Stimulated activated memory B cell treated with anti-CD40 and anti-IgM and Interleukin-4, amounts not matched to agents 10 μg/mL and 1 μg/mL and 100 μg/mL, for 72 hours (primary cell): Measurements from ENCODE around the gene ANKRD12.
A peak's percentile ranks its signal among the peaks of the same experiment; 100 is the strongest.

ENCODE experiments used
- ATAC-seq: fragments of 150-1000 bp; cut with Tn5 transposase; 2 replicates; pipeline ENCODE4 v1.10.0; 2021
- H3K27ac Mint-ChIP-seq: one replicate; pipeline ENCODE4 v1.8.0; 2022; ENCODE audit warnings: mild to moderate bottlenecking, mixed read lengths
- H3K27me3 Mint-ChIP-seq: one replicate; pipeline ENCODE4 v1.8.0; 2022; ENCODE audit warnings: mixed read lengths
- H3K36me3 Mint-ChIP-seq: one replicate; pipeline ENCODE4 v1.8.0; 2022; ENCODE audit warnings: mixed read lengths
- H3K4me1 Mint-ChIP-seq: one replicate; pipeline ENCODE4 v1.8.0; 2022; ENCODE audit warnings: mixed read lengths
- H3K4me3 Mint-ChIP-seq: one replicate; pipeline ENCODE4 v1.8.0; 2022; ENCODE audit warnings: mild to moderate bottlenecking, moderate library complexity, mixed read lengths
- H3K9me3 Mint-ChIP-seq: one replicate; pipeline ENCODE4 v1.8.0; 2022; ENCODE audit warnings: mixed read lengths

Gene ANKRD12

GRCh38 chr18:9101730-9102507 lies 34.7 kb upstream of the ANKRD12 start:
- Mint-ChIP-seq H3K4me1 (peaks cover 49% of the 10 kb centered on the region), H3K27me3 (no peaks in the 10 kb centered on the region), H3K36me3 (peaks cover 24% of the 10 kb centered on the region), H3K9me3 (no peaks in the 10 kb centered on the region), H3K4me3 (peak overlapping the region; percentile 87), H3K27ac (peak overlapping the region; percentile 92)
- ATAC-seq: peak; percentile 61

GRCh38 chr18:9102508-9103375 lies 33.8 kb upstream of the ANKRD12 start, which contains the start of gene NDUFV2:
Gene NDUFV2 (plus strand): TSS chr18:9102699. CDS start chr18:9102744, 45 bp downstream.
- H3K4me3 Mint-ChIP-seq: peak within 1 kb of the TSS; percentile 87
- H3K9me3 Mint-ChIP-seq: no peaks in the 10 kb centered on the region
- H3K4me1 Mint-ChIP-seq: peaks cover 52% of the 10 kb centered on the region
- H3K27me3 Mint-ChIP-seq: no peaks in the 10 kb centered on the region
- peaks cover 26% of the 10 kb centered on the region for H3K36me3 Mint-ChIP-seq
- peak within 1 kb of the TSS; percentile 92 for H3K27ac Mint-ChIP-seq
- peak; percentile 99 for ATAC-seq

GRCh38 chr18:9103376-9103873 lies 33.2 kb upstream of the ANKRD12 start:
- Mint-ChIP-seq H3K4me3 (peak overlapping the region; percentile 87), H3K27me3 (no peaks in the 10 kb centered on the region), H3K4me1 (peaks cover 58% of the 10 kb centered on the region), H3K9me3 (no peaks in the 10 kb centered on the region), H3K36me3 (peaks cover 26% of the 10 kb centered on the region), H3K27ac (peak overlapping the region; percentile 92)
- ATAC-seq: no peak

DNA sequence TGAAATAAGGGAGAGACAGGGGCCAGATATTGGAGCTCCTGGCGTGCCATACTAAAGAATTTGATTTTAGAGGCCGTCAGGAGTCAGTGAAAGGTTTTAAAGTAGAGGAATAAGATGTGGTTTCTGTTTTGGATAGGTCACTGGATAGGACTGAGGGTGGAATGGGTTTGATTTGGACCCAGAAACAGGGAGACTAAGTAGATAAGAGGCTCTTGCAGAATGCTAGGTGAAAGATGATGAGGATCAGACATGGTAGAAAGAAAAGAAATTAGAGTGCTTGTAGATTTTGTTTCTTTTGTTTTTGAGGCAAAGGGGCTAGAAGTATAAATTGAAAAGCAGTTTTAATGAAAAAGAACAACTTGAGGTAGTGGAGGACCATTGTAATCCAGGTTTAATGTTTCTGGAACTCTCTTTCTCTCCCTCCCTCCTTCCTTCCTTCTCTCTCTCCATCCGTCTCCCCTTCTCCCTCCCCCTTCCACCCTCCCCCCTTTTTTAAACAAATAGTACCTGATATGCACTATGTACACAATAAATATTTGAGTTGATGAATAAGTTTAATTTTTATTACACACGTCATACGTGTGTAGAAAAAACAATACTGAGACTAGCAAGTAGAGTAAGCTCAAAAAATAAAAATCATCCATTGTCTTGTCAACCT lies 32.2 kb upstream of the ANKRD12 start:
- peaks cover 68% of the 10 kb centered on the region for H3K4me1 Mint-ChIP-seq
- ATAC-seq: no peak
- peak overlapping the region; percentile 92 for H3K27ac Mint-ChIP-seq
- H3K27me3 Mint-ChIP-seq: no peaks in the 10 kb centered on the region
- H3K4me3 Mint-ChIP-seq: peak overlapping the region; percentile 87
- H3K9me3 Mint-ChIP-seq: no peaks in the 10 kb centered on the region
- H3K36me3 Mint-ChIP-seq: peaks cover 30% of the 10 kb centered on the region

DNA sequence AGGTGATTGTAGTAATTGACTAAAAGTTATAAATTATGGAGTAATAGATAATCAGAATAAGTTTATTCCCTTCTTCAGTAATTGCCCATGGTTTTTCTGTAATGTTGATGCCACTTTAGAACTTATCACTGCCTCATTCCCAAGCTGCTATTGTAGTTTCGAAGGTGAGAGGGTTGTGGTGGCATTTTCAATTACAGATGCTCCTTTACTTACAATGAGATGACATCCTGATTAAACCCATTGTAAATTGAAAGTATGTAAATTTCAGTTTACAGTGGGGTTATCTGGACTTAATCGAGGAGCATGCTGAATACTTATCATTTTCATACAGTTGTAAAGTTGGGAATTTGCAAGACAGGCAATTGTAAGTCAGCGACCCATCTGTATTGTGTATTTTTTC lies 31.2 kb upstream of the ANKRD12 start:
- H3K27ac Mint-ChIP-seq: peak overlapping the region; percentile 8
- no peaks in the 10 kb centered on the region for H3K27me3 Mint-ChIP-seq
- peaks cover 32% of the 10 kb centered on the region for H3K36me3 Mint-ChIP-seq

DNA sequence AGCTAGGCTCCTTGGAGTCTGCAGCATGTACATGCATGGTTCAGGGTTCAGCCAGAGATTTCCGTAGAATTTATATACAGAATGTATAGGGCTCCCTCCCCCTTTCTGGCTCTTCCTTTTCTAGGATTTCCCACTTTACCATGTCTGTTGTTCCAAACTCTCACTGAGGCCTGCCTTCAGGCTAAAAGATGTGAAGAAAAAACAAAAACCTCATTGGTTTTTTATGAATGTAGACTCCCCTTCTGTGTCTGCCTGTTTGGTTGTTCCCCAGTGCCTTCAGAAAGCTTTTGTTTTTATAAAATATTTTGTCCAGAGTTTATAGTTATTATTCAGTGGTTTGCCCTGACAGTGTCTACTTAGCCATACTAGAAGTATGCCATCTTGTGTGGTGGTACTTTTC lies 30.5 kb upstream of the ANKRD12 start:
- Mint-ChIP-seq H3K27ac (peak overlapping the region; percentile 8), H3K4me1 (peaks cover 85% of the 10 kb centered on the region), H3K9me3 (no peaks in the 10 kb centered on the region), H3K4me3 (peak overlapping the region; percentile 87), H3K27me3 (no peaks in the 10 kb centered on the region), H3K36me3 (peaks cover 32% of the 10 kb centered on the region)
- ATAC-seq: no peak

More for the DNA sequence above, 31.2 kb upstream of the ANKRD12 start:
- no peaks in the 10 kb centered on the region for H3K9me3 Mint-ChIP-seq
- peaks cover 78% of the 10 kb centered on the region for H3K4me1 Mint-ChIP-seq
- ATAC-seq: no peak
- peak overlapping the region; percentile 87 for H3K4me3 Mint-ChIP-seq

DNA sequence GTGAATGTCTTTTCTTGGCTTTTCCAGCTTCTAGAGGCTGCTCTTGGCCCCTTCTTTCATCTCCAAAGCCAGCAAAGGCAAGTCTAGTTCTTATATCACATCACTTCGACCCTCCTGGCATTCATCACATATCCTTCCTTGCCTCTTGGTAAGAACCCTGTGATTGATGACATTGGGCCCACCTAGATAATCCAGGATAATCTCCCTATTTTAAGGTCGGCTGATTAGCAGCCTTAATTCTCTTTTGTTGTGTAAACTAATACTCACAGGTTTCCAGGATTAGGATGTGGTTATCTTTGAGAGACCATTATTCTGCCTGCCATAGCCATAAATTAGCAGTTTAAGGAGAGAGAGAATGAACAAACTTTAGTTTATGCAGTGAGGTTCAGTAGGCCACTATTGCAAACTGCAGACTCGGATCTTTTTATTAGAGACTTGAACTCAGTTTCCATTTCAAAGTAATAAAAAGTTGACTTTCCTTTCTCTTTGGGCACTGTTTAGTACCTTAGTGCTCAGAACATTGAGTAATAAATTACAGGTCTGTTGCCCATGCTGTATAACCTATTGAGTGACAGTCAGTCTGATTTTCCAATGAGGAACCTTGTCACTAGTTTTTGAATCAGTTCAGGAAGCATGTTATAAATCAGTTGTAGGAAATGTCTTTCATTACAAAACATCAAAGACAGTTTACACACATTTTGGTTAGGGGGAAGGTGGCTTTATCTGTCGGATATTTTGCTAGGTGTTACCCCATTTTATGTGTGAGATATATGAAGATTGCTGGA lies 29.6 kb upstream of the ANKRD12 start:
- ATAC-seq: no peak
- H3K9me3 Mint-ChIP-seq: no peaks in the 10 kb centered on the region

DNA sequence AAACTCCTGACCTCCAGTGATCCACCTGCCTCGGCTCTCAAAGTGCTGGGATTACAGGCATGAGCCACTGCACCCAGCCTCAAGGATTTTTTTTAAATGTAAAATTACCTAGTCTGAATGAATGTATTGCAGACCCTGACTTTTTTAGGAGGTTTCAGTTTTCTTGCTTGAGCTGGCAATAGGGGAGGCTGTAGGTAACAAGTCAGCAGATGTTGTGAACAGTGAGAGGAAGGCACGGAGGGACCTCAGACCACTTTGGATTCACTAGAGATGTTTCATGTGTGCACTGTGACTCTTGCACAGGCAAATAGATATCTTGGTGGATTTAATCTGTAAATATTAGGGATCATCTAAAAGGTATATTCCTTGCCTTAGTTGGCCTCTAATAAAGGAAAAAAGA lies 27.7 kb upstream of the ANKRD12 start:
- no peak for ATAC-seq
- Mint-ChIP-seq H3K27me3 (no peaks in the 10 kb centered on the region), H3K4me3 (peak overlapping the region; percentile 51), H3K9me3 (no peaks in the 10 kb centered on the region), H3K36me3 (peaks cover 34% of the 10 kb centered on the region), H3K27ac (peak overlapping the region; percentile 90), H3K4me1 (peaks cover 99% of the 10 kb centered on the region)

More for the DNA sequence above, 29.6 kb upstream of the ANKRD12 start:
- H3K4me1 Mint-ChIP-seq: peaks cover 87% of the 10 kb centered on the region
- H3K4me3 Mint-ChIP-seq: peak overlapping the region; percentile 13
- peak overlapping the region; percentile 8 for H3K27ac Mint-ChIP-seq
- no peaks in the 10 kb centered on the region for H3K27me3 Mint-ChIP-seq
- H3K36me3 Mint-ChIP-seq: peaks cover 35% of the 10 kb centered on the region

GRCh38 chr18:9109523-9109922 lies 27.1 kb upstream of the ANKRD12 start:
- Mint-ChIP-seq H3K9me3 (no peaks in the 10 kb centered on the region), H3K27ac (peak overlapping the region; percentile 90), H3K4me1 (peaks cover 93% of the 10 kb centered on the region), H3K27me3 (no peaks in the 10 kb centered on the region), H3K36me3 (peaks cover 28% of the 10 kb centered on the region), H3K4me3 (peak overlapping the region; percentile 51)
- ATAC-seq: peak; percentile 27

GRCh38 chr18:9113468-9114149 lies 23.0 kb upstream of the ANKRD12 start:
- Mint-ChIP-seq H3K36me3 (peaks cover 29% of the 10 kb centered on the region), H3K4me3 (peak overlapping the region; percentile 81), H3K9me3 (no peaks in the 10 kb centered on the region)

DNA sequence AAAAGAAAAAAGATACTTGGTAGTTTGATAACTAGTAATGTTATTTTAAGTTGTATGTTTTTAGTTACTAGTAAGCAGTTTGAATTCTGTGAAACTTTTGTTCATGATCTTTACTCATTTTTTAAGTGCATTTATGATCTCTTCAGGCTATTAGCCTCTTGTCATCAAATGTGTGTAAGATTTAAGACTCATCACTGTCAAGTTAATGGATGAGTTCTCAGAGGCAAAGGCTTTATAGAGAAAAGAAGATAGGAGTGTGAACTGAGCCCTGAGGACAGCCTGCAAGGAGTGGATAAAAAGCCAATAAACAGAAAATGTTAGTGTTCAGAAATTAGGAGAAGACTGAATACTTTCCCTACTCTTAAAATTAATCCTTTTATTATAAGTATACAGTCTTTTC lies 20.6 kb upstream of the ANKRD12 start:
- peaks cover 34% of the 10 kb centered on the region for H3K36me3 Mint-ChIP-seq
- H3K9me3 Mint-ChIP-seq: no peaks in the 10 kb centered on the region
- ATAC-seq: no peak
- peak overlapping the region; percentile 69 for H3K4me3 Mint-ChIP-seq
- peaks cover 67% of the 10 kb centered on the region for H3K4me1 Mint-ChIP-seq
- peak overlapping the region; percentile 90 for H3K27ac Mint-ChIP-seq
- no peaks in the 10 kb centered on the region for H3K27me3 Mint-ChIP-seq

More at GRCh38 chr18:9113468-9114149, 23.0 kb upstream of the ANKRD12 start:
- peaks cover 80% of the 10 kb centered on the region for H3K4me1 Mint-ChIP-seq
- ATAC-seq: peak; percentile 57
- peak overlapping the region; percentile 90 for H3K27ac Mint-ChIP-seq
- H3K27me3 Mint-ChIP-seq: no peaks in the 10 kb centered on the region

DNA sequence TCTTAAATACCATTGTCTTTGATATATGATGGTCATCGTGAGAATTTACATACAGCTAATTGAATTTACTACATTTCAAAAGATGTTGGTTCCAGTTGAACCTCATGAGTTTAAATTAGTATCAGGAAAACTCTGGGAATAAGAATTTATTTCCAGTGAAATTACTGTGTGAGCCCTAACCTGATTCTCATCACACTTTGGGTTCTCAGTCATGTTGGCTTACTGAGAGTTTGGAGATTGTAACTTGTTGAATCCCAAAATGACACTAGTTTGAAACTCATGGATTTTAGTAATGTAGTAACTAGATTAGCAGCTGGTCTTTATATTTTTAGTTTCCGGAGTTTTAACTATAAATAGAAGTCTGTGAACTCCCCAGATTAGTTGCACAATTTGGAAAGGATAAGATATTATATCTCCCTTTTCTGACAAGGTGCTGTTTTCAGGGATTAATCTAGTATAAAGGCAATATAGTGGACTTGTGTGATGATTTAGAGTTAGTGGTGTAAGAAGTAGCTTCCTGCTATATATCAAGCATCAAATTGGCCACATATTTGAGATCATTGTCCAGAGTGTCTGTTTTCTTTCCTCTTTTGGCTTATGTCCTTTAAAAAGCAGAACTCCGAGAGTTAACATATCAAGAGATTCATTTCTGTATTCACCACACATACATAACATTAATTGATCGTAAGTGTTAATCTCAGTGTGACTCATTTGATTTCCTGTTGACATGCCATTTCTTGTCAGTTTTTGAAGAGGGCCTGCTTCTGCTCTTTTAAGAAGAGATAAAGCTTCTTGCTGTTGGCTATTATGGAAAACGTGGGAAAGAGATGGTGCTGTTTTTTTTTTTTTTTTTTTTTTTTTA lies 18.4 kb upstream of the ANKRD12 start:
- H3K9me3 Mint-ChIP-seq: no peaks in the 10 kb centered on the region

DNA sequence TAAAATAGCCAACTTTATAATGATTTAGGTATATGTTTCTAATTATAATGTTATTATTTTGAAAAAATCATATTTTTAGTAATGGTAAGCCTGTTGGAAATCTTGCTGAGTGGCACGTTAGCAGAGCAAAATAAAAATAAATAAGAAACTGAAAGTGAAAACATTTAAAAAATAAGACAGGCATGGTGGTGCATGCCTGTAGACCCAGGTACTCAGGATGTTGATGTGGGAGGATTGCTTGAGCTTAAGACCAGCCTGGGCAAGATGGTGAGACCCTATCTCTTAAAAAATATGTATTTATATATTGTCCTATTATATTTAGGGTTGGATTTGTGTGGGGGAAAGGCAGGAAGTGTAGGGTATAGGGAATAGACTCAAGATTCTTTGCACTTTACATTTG lies 15.8 kb upstream of the ANKRD12 start:
- peaks cover 48% of the 10 kb centered on the region for H3K36me3 Mint-ChIP-seq
- H3K9me3 Mint-ChIP-seq: no peaks in the 10 kb centered on the region
- no peak overlapping the region for H3K4me3 Mint-ChIP-seq
- no peaks in the 10 kb centered on the region for H3K27me3 Mint-ChIP-seq
- peaks cover 43% of the 10 kb centered on the region for H3K4me1 Mint-ChIP-seq
- H3K27ac Mint-ChIP-seq: no peak overlapping the region
- ATAC-seq: no peak

More for the DNA sequence above, 18.4 kb upstream of the ANKRD12 start:
- Mint-ChIP-seq H3K36me3 (peaks cover 33% of the 10 kb centered on the region), H3K27ac (peak overlapping the region; percentile 90), H3K27me3 (no peaks in the 10 kb centered on the region), H3K4me1 (peaks cover 52% of the 10 kb centered on the region), H3K4me3 (peak overlapping the region; percentile 42)
- ATAC-seq: peak; percentile 55
